ENCODE data around the gene KNDC1.

The KNDC1 gene

DNA sequence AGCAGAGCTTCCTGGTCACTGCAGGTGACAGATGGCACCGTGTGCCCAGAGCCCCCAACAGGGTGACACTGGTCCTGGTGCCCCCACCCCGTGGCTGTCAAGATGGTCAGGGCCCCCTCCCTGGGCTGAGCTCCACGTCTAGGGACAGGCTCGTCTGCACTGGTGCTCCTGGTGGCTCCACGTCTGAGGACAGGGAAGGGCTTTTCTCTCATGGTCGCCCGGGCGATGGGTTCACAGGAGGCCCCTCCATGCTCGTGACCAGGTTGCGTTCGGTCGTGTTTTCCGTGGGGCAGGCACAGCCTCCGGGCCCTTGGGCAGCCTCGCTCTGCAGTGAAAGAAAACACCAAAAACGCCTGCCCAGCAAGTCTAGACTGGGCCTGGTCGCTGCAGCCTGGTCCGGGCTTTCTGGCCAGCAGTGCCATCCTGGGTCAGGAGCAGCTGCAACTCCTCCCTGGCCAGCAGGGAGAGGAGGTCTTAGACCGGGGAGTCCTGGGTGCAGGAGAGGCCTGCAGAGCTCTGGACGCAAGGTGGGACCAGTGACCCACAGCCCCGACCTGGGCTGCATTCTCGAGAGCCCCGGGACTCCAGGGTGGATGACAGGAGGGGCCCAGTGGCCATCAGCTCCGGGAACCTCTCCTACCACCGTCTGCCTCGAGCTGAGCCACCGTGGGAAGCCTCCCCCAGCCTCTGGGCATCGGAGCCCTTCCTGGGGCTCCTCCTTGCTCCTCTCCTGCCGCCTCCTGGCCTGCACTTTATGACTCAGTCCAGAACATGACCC lies 42.1 kb downstream of the KNDC1 start:
- in situ Hi-C loops (cut with HindIII; ENCODE audit: low sequenced_read_pairs) = no loop called here
- DNase-seq (ENCODE audit: low read depth) = no peak
- TF ChIP-seq, protein P1, sequence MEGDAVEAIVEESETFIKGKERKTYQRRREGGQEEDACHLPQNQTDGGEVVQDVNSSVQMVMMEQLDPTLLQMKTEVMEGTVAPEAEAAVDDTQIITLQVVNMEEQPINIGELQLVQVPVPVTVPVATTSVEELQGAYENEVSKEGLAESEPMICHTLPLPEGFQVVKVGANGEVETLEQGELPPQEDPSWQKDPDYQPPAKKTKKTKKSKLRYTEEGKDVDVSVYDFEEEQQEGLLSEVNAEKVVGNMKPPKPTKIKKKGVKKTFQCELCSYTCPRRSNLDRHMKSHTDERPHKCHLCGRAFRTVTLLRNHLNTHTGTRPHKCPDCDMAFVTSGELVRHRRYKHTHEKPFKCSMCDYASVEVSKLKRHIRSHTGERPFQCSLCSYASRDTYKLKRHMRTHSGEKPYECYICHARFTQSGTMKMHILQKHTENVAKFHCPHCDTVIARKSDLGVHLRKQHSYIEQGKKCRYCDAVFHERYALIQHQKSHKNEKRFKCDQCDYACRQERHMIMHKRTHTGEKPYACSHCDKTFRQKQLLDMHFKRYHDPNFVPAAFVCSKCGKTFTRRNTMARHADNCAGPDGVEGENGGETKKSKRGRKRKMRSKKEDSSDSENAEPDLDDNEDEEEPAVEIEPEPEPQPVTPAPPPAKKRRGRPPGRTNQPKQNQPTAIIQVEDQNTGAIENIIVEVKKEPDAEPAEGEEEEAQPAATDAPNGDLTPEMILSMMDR (IDR thresholded peaks at IDR 0.05; ENCODE audit: low read depth, low read length, missing control alignments) = no peak

DNA sequence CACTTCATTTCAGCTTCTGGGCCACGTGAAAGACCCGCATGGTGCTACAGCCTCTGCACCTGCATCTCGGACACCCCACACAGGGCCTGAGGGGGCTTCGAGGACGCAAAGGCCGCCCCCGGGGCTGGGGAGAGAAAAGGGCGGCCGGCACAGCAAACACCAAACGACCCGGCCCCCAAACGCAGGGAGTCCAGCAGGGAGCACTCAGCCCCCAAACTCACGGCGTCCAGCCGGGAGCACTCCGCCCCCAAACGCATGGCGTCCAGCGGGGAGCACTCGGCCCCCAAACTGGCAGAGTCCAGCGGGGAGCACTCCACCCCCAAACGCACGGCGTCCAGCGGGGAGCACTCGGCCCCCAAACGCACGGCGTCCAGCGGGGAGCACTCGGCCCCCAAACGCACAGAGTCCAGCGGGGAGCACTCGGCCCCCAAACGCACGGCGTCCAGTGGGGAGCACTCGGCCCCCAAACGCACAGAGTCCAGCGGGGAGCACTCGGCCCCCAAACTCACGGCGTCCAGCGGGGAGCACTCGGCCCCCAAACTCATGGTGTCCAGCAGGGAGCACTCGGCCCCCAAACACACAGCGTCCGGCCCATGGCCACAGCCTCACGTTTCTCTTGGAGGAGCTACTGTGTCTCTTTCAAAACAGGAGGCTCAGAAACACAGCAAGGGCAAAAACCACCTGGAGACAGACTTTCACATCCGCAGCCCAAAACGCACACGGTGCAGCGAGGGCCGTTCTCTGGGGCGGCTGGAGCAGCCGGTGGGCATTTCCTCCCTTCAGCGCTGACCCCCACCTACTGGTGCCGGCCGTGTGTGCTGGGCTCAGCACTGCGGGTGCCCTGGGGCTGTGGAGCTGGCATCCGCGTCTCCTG lies 43.0 kb downstream of the KNDC1 start:
- no peak overlapping the region for H3K4me3 ChIP-seq (ENCODE audit: low read depth, low read length)
- in situ Hi-C loops (cut with HindIII; ENCODE audit: low sequenced_read_pairs) = no loop called here
- DNase-seq (ENCODE audit: low read depth) = no peak
- TF ChIP-seq, protein P1 (IDR thresholded peaks at IDR 0.05; ENCODE audit: low read depth, low read length, missing control alignments) = no peak

More for the DNA sequence above, 42.1 kb downstream of the KNDC1 start:
- no peak overlapping the region for H3K4me3 ChIP-seq (ENCODE audit: low read depth, low read length)

DNA sequence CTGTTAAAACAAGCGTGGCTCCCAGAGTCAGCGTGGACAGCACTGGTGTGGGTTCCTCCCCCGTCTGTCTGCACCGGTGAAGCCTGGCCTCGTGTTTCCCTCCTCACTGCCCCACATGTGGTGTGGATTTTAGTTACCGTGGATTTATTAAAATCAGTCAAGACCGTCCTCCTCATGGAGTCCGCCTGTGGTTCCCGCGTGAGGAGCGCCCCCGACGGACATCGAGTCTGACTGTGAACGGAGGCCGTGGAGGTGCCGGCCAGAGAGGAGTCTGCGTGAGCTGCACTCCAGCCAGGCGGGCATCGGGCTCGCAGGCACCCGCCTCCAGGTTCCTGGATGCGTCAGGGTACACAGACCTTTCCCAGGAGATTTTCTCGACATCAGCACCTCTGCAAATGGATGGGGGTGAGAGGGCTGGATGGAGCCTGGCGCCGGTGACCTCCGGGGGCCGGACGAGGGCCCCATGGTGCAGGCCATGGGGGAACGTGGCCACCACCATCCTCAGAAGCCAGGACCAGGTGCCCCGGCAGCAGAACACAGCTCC lies 43.7 kb downstream of the KNDC1 start:
- H3K4me3 ChIP-seq (ENCODE audit: low read depth, low read length) = no peak overlapping the region
- DNase-seq (ENCODE audit: low read depth) = no peak
- TF ChIP-seq, protein P1 (IDR thresholded peaks at IDR 0.05; ENCODE audit: low read depth, low read length, missing control alignments) = no peak
- in situ Hi-C loops (cut with HindIII; ENCODE audit: low sequenced_read_pairs) = no loop called here

DNA sequence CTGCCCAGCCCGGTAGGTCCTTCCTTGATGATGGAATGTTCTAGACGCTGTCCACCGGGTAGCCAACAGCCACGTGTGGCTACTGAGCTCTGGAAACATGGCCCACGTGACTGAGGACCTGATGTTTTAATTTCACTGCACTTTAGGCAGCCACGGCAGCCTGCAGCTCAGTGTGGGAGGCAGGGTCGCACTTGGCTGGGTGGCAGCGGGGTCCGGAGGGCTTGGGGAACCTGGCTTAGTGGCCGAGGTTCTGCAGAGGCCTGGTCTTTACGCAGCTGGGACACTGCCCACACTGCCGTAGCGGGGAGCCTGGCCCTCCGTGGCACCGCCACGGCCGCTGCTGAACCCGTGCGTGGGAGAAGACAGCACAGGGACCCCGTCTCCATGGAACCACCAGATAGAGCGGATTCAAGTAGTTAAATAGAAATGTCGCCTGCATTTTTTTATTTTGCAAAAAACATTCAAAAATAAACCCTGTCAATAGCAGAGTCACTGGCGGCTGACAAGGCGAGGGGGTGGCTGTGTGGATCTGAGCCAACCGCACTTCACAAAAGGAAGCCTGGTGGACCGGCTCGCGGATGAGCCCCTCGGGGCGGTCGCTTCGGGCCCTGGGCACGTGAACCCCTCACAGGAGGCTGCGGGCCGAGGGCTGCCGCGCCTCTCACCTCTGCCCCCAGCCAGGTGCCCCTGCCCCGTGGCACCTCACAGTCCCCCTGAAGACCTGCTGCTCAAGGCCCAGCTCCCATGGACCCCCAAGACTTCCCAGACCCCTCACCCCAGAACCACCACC lies 44.4 kb downstream of the KNDC1 start:
- DNase-seq (ENCODE audit: low read depth) = no peak
- no peak overlapping the region for H3K4me3 ChIP-seq (ENCODE audit: low read depth, low read length)
- in situ Hi-C loops (cut with HindIII; ENCODE audit: low sequenced_read_pairs) = no loop called here
- TF ChIP-seq, protein P1 (IDR thresholded peaks at IDR 0.05; ENCODE audit: low read depth, low read length, missing control alignments) = no peak

DNA sequence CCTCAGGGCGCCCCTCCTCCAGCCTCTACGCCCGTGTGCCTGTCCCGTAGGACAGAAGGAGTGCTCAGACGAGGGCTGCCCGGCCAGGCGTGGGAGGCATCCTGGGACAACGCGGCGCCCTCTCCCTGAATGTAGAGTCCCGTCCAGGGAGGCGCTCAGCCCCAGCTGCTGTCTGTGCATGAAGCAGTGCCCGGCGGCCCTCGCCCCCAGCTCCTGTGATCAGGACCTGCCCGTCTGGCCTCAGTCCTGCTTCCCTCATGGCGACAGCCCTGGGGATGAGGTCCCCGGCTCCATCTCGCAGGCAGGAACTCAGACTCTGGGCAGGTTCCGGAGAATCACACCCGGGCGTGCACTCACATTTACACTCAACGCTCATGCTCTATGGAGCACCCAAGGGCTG lies 45.1 kb downstream of the KNDC1 start:
- no peak for DNase-seq (ENCODE audit: low read depth)
- TF ChIP-seq, protein P1 (IDR thresholded peaks at IDR 0.05; ENCODE audit: low read depth, low read length, missing control alignments) = no peak
- in situ Hi-C loops (cut with HindIII; ENCODE audit: low sequenced_read_pairs) = no loop called here
- no peak overlapping the region for H3K4me3 ChIP-seq (ENCODE audit: low read depth, low read length)

Measured in astrocyte of the cerebellum (primary cell).